DOHH2 (cell line): ENCODE data around the gene VSIR.

Experiments used
- EZH2phosphoT487 ChIP-seq: fragments of 200-600 bp; sonication (generic); IDR thresholded peaks from 2 replicates; pipeline ENCODE4 v1.6.1; 2017; ENCODE audit warnings: borderline replicate concordance, mild to moderate bottlenecking, antibody characterized with exemption, low read length, moderate library complexity, mixed read lengths
- TF ChIP-seq, protein P1 (sequence below): fragments of 200-600 bp; sonication (generic); IDR thresholded peaks from one replicate; pipeline ENCODE4 v1.5.1; 2014; ENCODE audit warnings: antibody characterized with exemption, mild to moderate bottlenecking, low read depth, low read length; ENCODE audit not compliant: poor library complexity, severe bottlenecking

DNA sequence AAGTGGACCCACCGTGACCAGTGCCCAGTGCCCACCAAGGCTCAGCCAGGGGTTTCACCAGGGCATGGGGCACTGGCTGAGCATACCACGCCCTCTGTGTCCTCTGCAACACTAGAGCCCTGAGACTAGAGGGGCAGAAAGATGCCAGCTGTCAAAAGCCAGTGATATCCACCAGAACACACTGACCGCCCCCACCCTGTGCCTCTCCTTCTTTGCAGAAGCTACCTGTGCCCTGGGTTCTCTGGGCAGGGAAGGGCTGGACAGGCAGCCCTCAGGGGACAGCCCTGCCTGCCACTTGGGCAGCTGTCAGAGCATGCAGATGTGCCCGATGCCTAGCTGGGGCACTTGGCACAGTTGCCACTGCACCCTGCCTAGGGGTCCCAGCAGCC, 494 bp downstream of the VSIR start:
- TF ChIP-seq, protein P1, sequence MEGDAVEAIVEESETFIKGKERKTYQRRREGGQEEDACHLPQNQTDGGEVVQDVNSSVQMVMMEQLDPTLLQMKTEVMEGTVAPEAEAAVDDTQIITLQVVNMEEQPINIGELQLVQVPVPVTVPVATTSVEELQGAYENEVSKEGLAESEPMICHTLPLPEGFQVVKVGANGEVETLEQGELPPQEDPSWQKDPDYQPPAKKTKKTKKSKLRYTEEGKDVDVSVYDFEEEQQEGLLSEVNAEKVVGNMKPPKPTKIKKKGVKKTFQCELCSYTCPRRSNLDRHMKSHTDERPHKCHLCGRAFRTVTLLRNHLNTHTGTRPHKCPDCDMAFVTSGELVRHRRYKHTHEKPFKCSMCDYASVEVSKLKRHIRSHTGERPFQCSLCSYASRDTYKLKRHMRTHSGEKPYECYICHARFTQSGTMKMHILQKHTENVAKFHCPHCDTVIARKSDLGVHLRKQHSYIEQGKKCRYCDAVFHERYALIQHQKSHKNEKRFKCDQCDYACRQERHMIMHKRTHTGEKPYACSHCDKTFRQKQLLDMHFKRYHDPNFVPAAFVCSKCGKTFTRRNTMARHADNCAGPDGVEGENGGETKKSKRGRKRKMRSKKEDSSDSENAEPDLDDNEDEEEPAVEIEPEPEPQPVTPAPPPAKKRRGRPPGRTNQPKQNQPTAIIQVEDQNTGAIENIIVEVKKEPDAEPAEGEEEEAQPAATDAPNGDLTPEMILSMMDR = no peak
- TF ChIP-seq EZH2phosphoT487 = no peak
